ENCODE data around the gene SRPRA.

The SRPRA gene

GRCh38 chr11:126226334-126227084 lies 42.2 kb downstream of the SRPRA start:
- no peak for DNase-seq

- DNase-seq = no peak
Measured at GRCh38 chr11:126225295-126225665, 43.4 kb downstream of the SRPRA start.

GRCh38 chr11:126224647-126225294 lies 43.9 kb downstream of the SRPRA start:
- no peak for DNase-seq

- no peak for DNase-seq
Measured at GRCh38 chr11:126219547-126219946, 49.1 kb downstream of the SRPRA start.

- no peak for DNase-seq
Measured at GRCh38 chr11:126217491-126217890, 51.2 kb downstream of the SRPRA start.

- DNase-seq = no peak
Measured at GRCh38 chr11:126216526-126217305, 52.0 kb downstream of the SRPRA start.

- no peak for DNase-seq
Measured at GRCh38 chr11:126214841-126215240, 53.9 kb downstream of the SRPRA start.

- no peak for DNase-seq
Measured at GRCh38 chr11:126214441-126214840, 54.3 kb downstream of the SRPRA start.

Measured in stimulated activated CD4-positive, alpha-beta T cell treated with anti-CD3 and anti-CD28 coated beads, Interleukin-4, amount 100 ng/mL, for 4 hours (primary cell).